HG02588 (cell line): ENCODE results near the gene ADAM19.
"Not testable (repeated sequence)": the region's sequence is repeated elsewhere in the genome, so short reads cannot be mapped to it uniquely, and the experiment has no call there.

Experiments used
- ATAC-seq: cut with Tn5 transposase; IDR thresholded peaks from one replicate; pipeline ENCODE4 v1.9.1; 2021; ENCODE audit warnings: mild to moderate bottlenecking, moderate library complexity; ENCODE audit not compliant: unreplicated experiment

ADAM19 gene

GRCh38 chr5:157444224-157444623 is 131.4 kb downstream of the ADAM19 start:
- no peak for ATAC-seq

- no peak for ATAC-seq
These were observed 132.5 kb downstream of the ADAM19 start for GRCh38 chr5:157443041-157443549.

- ATAC-seq: no peak
These were observed 141.5 kb downstream of the ADAM19 start for GRCh38 chr5:157434096-157434495.

- no peak for ATAC-seq
These were observed 143.9 kb downstream of the ADAM19 start for GRCh38 chr5:157431544-157432200.

GRCh38 chr5:157429920-157430319 is 145.7 kb downstream of the ADAM19 start:
- not testable (repeated sequence) for ATAC-seq
